ENCODE measurements around the gene MYADML2. TPM values are rescaled to one million over a fixed set of nuclear protein-coding genes. Genes with fewer than 3 reads are reported as not detected.
A peak's percentile ranks its signal among the peaks of the same experiment; 100 is the strongest.

MYADML2 gene
- total RNA-seq, 2 experiments from 2014 or later = not detected

- Mint-ChIP-seq H3K27me3 (no peaks in the 10 kb centered on the region), H3K9me3 (no peaks in the 10 kb centered on the region), H3K4me3 (peak overlapping the region; percentile 80), H3K4me1 (ENCODE audit: low read depth) (peaks cover 17% of the 10 kb centered on the region), H3K27ac (no peak overlapping the region), H3K36me3 (ENCODE audit: low read depth) (peaks cover 45% of the 10 kb centered on the region)
- Histone ChIP-seq H3K9me3 (ENCODE audit: control insufficient read depth in 1 of 2, insufficient read depth in 1 of 2, low read length in 2 of 2) (no peaks in the 10 kb centered on the region), H3K4me3 (ENCODE audit: low read length) (no peak overlapping the region), H3K36me3 (ENCODE audit: insufficient read depth, low read length) (peaks cover 52% of the 10 kb centered on the region), H3K27ac (ENCODE audit: low read depth in 1 of 2, low read length in 2 of 2) (peak overlapping the region in 1 of 2 donors; percentile 29), H3K4me1 (ENCODE audit: insufficient read depth, low read length) (peaks cover 39% of the 10 kb centered on the region), H3K27me3 (ENCODE audit: control insufficient read depth in 1 of 2, insufficient read depth in 2 of 2, low read length in 2 of 2) (no peaks in the 10 kb centered on the region)
- DNase-seq = peak in 1 of 14 experiments; percentile 50
- no peak for TF ChIP-seq CTCF (IDR thresholded peaks at IDR 0.05)
- no peak for ATAC-seq (ENCODE audit: poor library complexity)
- POLR2A ChIA-PET = no interaction called here
- intact Hi-C loops (cut with DNase I, micrococcal nuclease) = loop anchor here (1.0 to 2.0 kb wide), 4 partner anchors 15 to 52 kb away; partner anchors contain the start of genes ALYREF (in 2 of the 2), ANAPC11 (in 2 of the 2), MAFG (in 1 of the 2) and P4HB (in 1 of the 2)
- CTCF ChIA-PET = interaction anchor here (1.1 to 1.5 kb wide), 3 partner anchors 14 to 48 kb away, joined by 3 to 4 read pairs (median 3); no protein-coding TSS in a partner anchor
Observed at GRCh38 chr17:81911969-81912368, 35.1 kb downstream of the MYADML2 start.

GRCh38 chr17:81911277-81911961 is 35.6 kb downstream of the MYADML2 start, which contains the start of gene PCYT2:
TSS of gene PCYT2 (minus strand) at chr17:81911399. CDS start at chr17:81911355, 44 bp downstream.
- peak; percentile 89 to 97 (median 93) for DNase-seq
- Mint-ChIP-seq H3K4me1 (ENCODE audit: low read depth) (peaks cover 11% of the 10 kb centered on the region), H3K36me3 (ENCODE audit: low read depth) (peaks cover 42% of the 10 kb centered on the region), H3K27ac (peak within 1 kb of the TSS; percentile 73), H3K4me3 (peak within 1 kb of the TSS; percentile 92), H3K27me3 (no peaks in the 10 kb centered on the region), H3K9me3 (no peaks in the 10 kb centered on the region)
- H3K4me3 ChIP-seq (ENCODE audit: low read length) = peak within 1 kb of the TSS; percentile 72
- peak; percentile 97 for ATAC-seq (ENCODE audit: poor library complexity)
- CTCF ChIA-PET = interaction anchor here (1.1 to 1.5 kb wide), 2 partner anchors 15 to 18 kb away, joined by 3 read pairs; no protein-coding TSS in a partner anchor
- no peak for TF ChIP-seq CTCF (IDR thresholded peaks at IDR 0.05)
- H3K27me3 ChIP-seq (ENCODE audit: control insufficient read depth in 1 of 2, insufficient read depth in 2 of 2, low read length in 2 of 2) = no peaks in the 10 kb centered on the region
- intact Hi-C loops (cut with DNase I, micrococcal nuclease) = loop anchor here (1.0 to 2.0 kb wide), 4 partner anchors 15 to 51 kb away; partner anchors contain the start of genes ALYREF (in 2 of the 2), ANAPC11 (in 2 of the 2), MAFG (in 1 of the 2) and P4HB (in 1 of the 2)
- POLR2A ChIA-PET = interaction anchor here (0.6 to 3.6 kb wide), 4 partner anchors 16 to 51 kb away, joined by 3 to 13 read pairs (median 5); partner anchors contain the start of genes ARHGDIA, MAFG and P4HB
- peaks cover 52% of the 10 kb centered on the region for H3K36me3 ChIP-seq (ENCODE audit: insufficient read depth, low read length)
- no peaks in the 10 kb centered on the region for H3K9me3 ChIP-seq (ENCODE audit: control insufficient read depth in 1 of 2, insufficient read depth in 1 of 2, low read length in 2 of 2)
- peak within 1 kb of the TSS in 1 of 2 donors; percentile 29 for H3K27ac ChIP-seq (ENCODE audit: low read depth in 1 of 2, low read length in 2 of 2)
- H3K4me1 ChIP-seq (ENCODE audit: insufficient read depth, low read length) = peaks cover 33% of the 10 kb centered on the region

- peaks cover 50% of the 10 kb centered on the region for H3K36me3 ChIP-seq (ENCODE audit: insufficient read depth, low read length)
- H3K4me1 ChIP-seq (ENCODE audit: insufficient read depth, low read length) = peaks cover 29% of the 10 kb centered on the region
- Mint-ChIP-seq H3K9me3 (no peaks in the 10 kb centered on the region), H3K27ac (peak overlapping the region; percentile 73), H3K4me1 (ENCODE audit: low read depth) (peaks cover 7% of the 10 kb centered on the region), H3K27me3 (no peaks in the 10 kb centered on the region), H3K4me3 (peak overlapping the region; percentile 92), H3K36me3 (ENCODE audit: low read depth) (peaks cover 37% of the 10 kb centered on the region)
- TF ChIP-seq CTCF (IDR thresholded peaks at IDR 0.05) = no peak
- H3K27me3 ChIP-seq (ENCODE audit: control insufficient read depth in 1 of 2, insufficient read depth in 2 of 2, low read length in 2 of 2) = no peaks in the 10 kb centered on the region
- no peak for ATAC-seq (ENCODE audit: poor library complexity)
- CTCF ChIA-PET = interaction anchor here (1.5 kb wide), 1 partner anchor 15 kb away, joined by 3 read pairs; no protein-coding TSS in a partner anchor
- DNase-seq = no peak
- POLR2A ChIA-PET = interaction anchor here (0.6 to 3.6 kb wide), 4 partner anchors 17 to 50 kb away, joined by 3 to 13 read pairs (median 5); partner anchors contain the start of genes ARHGDIA, MAFG and P4HB
- intact Hi-C loops (cut with DNase I, micrococcal nuclease) = loop anchor here (1.0 to 2.0 kb wide), 4 partner anchors 16 to 51 kb away; partner anchors contain the start of genes ALYREF (in 2 of the 2), ANAPC11 (in 2 of the 2), MAFG (in 1 of the 2) and P4HB (in 1 of the 2)
- no peaks in the 10 kb centered on the region for H3K9me3 ChIP-seq (ENCODE audit: control insufficient read depth in 1 of 2, insufficient read depth in 1 of 2, low read length in 2 of 2)
- H3K4me3 ChIP-seq (ENCODE audit: low read length) = peak overlapping the region; percentile 72
- no peak overlapping the region for H3K27ac ChIP-seq (ENCODE audit: low read depth in 1 of 2, low read length in 2 of 2)
Observed at GRCh38 chr17:81910840-81911276, 36.2 kb downstream of the MYADML2 start.

All from CD4-positive, alpha-beta T cell (primary cell).